Stimulated activated CD4-positive, alpha-beta T cell treated with anti-CD3 and anti-CD28 coated beads, Interleukin-15, amount 100 ng/mL, for 48 hours (primary cell): ENCODE measurements around the gene KCTD16.

ENCODE experiments used
- DNase-seq, 2 donors: peaks; one replicate each; pipeline ENCODE4 v3.0.0-alpha.2; 2020; ENCODE audit warnings: low read depth in 2 of 2

KCTD16 gene

DNA sequence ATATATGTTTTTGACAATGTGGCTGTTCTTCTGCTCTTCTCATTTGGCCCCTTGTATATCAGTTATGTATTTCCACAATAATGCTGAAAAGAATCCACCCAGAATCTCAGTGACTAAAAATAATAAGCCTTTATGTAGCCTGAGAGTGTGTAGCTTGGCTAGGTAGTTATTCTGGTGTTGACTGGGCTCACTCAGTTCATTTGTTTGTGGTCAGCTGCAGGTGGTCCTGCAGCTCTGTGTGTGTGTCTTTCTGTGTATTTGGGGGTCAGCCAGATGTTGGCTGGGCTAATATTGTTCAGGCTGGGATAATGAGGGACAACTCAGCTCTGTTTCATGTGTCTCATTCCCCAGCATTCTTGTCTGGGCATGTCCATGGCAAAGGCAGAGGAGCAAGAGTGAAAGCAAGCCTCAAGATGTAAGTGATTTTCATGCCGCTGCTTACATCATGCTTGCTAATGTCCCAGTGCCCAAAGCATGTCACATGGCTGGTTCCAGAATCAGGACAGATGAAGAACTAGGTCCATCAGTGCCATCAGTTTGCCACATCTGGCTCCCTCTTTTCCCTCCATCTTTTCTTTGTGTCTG, 162.8 kb downstream of the KCTD16 start:
- no peak for DNase-seq

DNA sequence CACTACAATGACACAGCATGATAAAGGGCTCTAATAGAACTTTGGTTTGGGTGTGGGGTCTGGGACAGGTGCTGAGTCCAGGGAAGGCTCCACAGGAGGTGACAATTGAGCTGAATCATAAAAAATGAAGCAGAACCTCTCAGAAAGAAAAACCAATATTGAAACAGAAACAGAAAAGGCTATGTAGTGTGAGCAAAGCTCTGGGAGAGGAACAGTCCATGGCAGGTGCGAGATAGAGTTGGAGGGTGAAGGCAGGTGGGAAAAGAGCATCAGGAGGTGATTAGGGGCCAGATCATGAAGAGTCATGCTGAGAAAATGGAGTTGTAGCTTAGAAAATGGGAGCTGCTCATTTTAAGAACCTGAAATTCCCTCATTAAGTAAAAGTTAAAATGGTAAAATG, 164.9 kb downstream of the KCTD16 start:
- no peak for DNase-seq

DNA sequence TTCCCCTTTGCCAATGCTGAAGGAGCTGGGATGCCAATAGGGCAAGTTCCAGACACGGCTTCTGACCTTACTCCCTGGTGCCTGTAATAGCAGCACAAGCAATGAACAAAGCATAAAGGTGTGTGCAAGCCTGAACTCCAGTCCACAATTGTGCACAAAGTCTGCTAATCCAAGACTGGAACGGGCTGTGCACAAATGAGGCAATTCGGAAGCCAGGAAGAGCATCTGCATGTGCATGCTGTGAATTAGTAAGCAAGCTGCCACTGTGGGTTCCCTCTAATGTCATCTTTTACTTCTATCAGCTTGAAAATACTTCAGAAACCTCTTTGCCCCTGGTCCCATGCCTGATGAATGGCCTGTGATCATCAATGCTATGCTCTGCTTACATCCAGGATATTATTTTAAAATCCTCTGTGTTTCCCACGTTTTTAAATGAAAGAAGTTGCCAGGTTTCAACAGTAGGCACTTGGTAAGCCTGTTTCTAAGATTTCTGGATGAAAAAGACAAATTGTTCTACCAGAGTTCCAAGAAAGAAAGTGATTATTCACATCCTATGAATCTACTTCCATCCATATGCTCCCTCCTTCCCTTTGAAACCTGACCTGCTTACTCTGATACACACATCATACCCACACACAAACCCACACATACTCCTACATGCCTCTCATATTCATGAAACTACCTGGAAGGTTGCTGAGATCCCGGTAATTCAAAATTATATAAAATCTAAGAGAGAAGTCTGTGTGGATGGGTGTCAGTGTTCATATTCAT, 165.7 kb downstream of the KCTD16 start:
- no peak for DNase-seq

DNA sequence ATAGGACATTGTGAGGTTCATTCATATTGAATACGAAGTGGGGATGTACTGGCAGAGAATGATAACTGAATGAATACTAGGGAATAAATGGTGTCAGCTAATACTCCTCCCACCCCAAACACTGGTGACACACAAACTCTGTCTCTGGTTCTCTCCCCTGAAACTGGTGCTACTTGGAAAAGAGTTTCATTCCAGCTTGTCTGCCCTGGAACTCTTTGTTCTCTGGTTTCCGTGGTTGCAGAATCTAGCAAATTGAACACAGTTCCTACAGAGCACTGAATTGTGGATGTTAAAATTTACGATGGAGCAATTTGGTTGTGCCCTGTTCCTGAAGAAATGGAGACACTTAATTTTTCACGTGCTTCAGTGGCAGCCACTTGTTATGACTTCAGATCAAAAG, 181.7 kb downstream of the KCTD16 start:
- DNase-seq, result no peak

DNA sequence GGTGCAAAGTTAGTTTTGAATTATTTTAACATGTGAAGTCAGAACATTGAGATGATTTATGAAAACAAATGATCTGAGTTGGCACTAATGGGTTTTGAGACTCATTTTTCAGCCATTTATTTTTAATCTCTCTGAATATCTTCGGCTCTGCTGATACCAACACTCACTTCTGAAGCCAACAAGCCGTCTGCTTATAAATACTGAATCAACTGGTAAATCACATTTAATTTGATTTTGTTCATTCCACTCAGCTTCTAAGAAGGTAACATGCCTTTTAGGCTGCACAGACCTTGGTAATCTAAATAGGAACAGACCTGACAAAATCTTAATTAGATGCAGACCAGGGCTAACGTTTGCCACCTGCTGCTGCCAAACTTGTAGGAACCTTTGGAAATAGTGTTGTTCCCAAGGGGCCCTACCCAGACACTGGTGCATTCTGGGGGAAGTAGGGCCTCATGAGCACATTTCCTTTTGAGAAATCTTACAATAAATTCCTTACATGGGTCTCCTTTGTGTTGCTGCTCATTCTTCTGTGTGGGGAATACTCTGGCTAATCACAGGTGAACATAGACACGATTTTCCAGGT, 182.2 kb downstream of the KCTD16 start:
- DNase-seq, result no peak

GRCh38 chr5:144356489-144356888, 185.8 kb downstream of the KCTD16 start:
- no peak for DNase-seq

DNA sequence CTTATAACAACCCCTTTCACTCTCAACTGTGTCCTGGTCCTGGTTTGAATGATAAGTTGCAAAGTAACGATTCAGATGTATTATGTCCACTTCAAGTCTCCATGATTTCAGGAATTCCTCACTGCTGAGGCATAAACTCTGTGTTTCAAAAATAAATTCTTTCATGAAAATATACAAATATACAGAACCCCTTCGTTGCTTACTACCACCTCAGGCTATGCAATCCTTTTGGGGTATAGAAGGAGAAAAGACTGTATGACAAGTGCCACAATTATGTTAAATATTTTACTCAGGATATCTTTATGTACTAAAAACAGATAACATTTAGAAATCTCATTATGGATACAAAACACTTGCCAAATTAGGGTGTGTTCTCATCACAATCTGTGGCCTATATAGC, 190.7 kb downstream of the KCTD16 start:
- no peak for DNase-seq

DNA sequence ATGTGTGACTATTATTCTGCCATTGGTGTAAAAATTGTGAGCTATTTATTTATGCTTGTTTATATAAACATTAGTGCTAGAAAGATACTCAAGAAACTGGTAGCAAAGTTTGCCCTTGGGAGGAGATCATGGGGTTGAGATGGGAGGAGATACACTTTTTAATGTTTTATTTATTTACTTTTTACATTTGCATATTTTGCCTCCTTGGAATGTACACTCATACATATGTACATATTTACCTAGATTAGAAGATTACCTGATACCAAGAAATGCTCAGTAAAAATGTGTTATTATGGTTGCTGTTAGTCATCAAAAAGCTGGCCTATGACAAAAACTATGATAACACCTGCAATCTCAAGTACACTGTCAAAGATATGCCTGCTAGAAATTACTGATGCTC, 195.2 kb downstream of the KCTD16 start:
- no peak for DNase-seq

DNA sequence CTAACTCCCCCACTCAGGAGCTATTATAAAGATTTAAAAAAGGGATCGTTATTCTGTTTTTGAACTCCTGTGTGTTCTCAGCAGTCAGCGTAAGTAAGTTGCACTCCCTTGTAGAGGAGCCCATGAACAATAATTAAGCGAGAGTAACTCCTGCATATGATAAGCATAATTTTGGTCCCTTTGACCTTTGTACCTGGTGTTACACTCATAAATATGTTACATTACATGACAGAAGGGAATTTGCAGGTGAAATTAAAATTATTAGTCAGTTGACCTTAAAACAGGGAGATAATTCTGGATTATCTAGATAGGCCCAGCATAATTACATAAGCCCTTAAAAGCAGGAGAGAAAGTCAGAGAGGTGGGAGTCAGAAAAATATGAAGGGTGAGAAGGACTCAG, 197.3 kb downstream of the KCTD16 start:
- no peak for DNase-seq

GRCh38 chr5:144368556-144368955, 197.9 kb downstream of the KCTD16 start:
- DNase-seq, result no peak

- no peak for DNase-seq
These were observed 198.3 kb downstream of the KCTD16 start for GRCh38 chr5:144369006-144369405.

DNA sequence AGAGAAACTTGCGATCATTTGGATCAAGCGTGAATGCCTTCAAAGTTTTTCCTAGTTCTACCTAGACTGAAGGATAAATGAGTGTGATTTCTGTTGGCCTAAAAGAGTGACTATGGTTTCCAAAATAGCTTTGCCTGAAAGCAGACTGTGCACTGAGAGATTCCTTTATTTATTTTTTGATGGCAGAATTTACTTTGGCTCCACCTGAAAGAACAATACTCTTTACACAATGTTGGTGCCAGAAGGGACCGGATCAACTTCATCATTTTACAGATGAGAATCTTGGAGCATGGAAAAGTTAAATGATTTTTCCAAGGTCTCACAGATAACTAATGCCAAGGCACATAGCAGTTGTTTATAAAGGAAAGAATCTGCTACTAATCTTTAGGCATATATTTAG, 199.6 kb downstream of the KCTD16 start:
- DNase-seq, result no peak

- no peak for DNase-seq
These were observed 204.0 kb downstream of the KCTD16 start for GRCh38 chr5:144374637-144375036.

GRCh38 chr5:144377207-144377606, 206.5 kb downstream of the KCTD16 start:
- DNase-seq, result no peak

GRCh38 chr5:144378681-144379080, 208.0 kb downstream of the KCTD16 start:
- no peak for DNase-seq

- no peak for DNase-seq
These were observed 214.9 kb downstream of the KCTD16 start for GRCh38 chr5:144385597-144385996.

- DNase-seq, result no peak
These were observed 215.6 kb downstream of the KCTD16 start for GRCh38 chr5:144386315-144386714.

GRCh38 chr5:144390133-144390532, 219.5 kb downstream of the KCTD16 start:
- DNase-seq, result no peak

DNA sequence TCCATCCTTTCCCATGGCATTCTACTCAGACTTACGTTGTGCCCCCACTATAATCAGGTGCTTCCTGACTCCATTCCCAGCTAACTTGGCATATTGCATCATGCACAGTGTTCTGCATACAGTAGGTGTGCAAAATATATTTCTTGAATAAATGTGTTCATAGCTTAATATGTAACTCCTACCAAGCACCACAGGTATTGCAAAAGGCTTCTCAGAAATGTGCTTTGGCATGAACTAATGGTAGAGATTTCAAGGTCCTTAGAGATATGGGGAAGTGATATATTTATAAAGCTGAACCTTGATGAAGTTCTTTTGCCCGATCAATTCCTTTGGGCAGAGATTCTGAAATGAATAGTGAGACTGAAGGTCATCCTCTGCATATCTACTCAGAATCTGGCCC, 220.4 kb downstream of the KCTD16 start:
- no peak for DNase-seq

DNA sequence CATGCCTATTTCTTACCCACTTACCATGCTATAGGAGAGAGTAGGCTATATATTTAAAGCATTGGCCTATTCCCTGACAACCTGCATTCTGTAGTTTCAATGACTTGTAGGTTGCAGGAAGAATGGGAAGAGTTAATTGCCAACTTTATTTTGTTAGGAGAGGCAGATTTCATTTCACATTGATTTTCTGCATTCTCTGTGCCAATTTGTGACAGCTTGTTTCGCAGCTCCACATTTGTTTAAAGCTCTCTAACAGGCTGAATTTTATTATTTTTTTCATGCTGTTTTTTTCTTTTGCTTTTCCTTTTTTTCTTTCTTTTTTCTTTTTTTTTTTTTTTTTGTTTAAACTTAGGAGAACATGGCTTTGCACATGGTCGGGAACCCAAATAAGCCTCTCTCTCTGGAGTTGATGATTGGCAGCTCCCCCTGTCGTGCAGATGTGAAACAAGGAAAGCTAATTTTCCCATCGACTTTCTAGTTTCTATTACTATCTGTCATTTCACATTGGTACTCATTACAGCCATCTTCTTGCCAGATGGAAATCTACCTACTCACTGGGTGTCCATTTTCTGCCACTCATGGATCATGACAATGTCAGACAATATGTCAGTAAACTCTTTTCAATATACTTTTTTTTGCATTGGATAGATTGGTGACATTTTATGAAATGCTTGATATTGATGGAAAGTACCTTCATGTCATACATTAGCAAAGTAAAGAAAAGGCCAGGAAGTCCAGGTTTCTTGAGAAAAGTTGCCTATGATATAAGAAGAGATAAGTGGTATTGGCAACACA, 223.2 kb downstream of the KCTD16 start:
- no peak for DNase-seq

DNA sequence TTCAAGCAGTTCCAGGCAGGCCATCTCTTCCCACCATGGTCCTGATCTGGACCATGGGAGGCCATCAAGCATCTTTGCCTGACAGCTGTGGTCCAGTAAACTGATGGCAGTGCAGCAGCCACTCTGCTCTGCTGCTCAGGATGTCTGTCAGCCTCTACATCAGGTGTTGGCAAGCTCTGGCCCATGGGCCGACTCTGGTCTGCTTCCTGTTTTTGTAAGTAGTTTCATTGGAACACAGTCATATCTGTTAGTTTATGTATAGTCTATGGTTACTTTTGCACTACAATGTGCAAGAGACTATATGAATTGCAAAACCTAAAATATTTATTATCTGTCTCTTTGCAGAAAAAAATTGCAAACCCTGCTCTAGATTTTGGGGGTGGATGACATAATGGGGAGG, 225.0 kb downstream of the KCTD16 start:
- no peak for DNase-seq

DNA sequence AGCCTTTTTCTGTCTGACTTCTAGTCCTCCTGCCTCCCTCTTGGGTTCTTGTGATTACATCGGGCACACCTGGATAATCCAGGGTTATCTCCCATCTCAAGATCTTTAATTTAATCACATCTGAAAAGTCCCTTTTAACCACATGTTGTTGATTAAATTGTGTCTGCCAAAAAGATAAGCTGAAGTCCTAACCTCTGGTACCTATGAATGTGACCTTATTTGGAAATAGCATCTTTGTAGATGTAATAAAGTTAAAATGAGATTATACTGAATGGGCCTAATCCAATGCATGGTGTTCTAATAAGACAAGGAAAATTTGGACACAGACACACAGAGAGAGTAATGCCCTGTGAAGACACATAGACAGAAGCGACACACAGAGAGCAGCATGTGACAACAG, 232.4 kb downstream of the KCTD16 start:
- no peak for DNase-seq
